Muscle of arm (tissue), 12 donors: ENCODE data around the gene TLL1. TPM values are rescaled to one million over a fixed set of nuclear protein-coding genes. Genes with fewer than 3 reads are reported as not detected.

Source experiments
- DNase-seq: peaks from one replicate; pipeline ENCODE4 v3.0.0-alpha.2; 2013
- polyA plus RNA-seq, 12 donors: library from polyadenylated mRNA; unstranded; fragments of 120-200 nt; gene quantifications; one replicate each; pipeline ENCODE4 v1.2.1, GENCODE V29; 2013; ENCODE audit not compliant: insufficient read length in 12 of 12

Gene TLL1
- polyA plus RNA-seq, 12 donors: 1.3 to 3.1 (median 2.3) TPM; not detected in 2

DNA sequence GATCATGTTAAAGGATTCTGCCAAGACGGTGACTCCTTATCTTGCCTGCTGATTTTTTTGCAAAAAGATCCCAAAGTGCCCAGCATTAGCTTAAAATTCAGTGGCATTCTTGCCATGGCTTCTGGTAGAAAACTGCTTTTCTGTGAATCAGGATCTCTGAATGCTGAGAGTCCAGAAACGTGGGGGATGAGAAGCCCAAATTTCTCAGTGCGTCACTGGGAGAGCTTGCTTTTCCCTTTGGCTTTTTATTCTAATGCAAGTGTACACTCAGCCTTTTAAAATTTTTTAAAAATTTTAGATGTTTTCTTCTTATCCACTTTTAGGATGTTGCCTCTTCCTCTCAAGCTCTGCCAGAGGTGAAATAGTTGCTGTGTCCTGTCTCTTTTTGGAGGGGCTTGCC lies 98.4 kb downstream of the TLL1 start:
- no peak for DNase-seq

DNA sequence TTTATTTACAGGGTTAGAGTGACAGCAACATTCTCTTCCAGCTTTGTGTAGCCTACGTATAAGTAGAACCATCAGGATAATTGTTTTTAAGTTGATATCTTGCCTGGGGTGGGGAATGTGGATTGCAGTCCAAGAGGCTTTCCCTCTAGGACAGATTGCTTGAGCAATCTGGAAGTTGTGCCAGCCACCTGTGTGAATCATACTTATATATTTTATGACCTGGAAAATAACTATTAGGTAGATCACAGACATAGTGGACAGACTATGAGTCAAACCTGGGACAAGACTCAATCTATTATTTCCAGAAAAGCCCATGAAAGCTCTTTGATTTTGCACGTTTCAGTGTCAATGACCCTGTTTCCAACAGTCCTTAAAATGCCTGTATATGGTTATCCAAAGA lies 98.9 kb downstream of the TLL1 start:
- DNase-seq: no peak

DNA sequence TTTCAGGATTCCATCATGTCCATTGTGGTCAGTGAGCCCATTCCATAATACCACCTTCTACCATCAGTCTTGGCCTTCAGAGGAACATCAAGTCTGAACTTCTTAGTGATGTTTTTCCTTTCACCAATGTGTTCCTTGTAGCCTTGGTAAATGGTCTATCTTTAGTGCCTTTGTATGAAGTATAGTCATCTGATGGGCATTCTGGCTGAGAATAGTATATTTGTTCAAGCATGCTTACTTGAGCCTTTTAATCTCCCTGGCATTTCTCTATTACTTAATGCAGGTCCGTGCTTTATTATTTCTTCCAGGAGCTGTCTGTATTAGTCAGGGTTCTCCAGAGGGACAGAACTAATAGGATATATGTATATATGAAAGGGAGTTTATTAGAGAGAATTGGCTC lies 99.7 kb downstream of the TLL1 start:
- no peak for DNase-seq

GRCh38 chr4:165982934-165983333 lies 109.9 kb downstream of the TLL1 start:
- DNase-seq: no peak

GRCh38 chr4:165986956-165987698 lies 114.1 kb downstream of the TLL1 start:
- DNase-seq: no peak

DNA sequence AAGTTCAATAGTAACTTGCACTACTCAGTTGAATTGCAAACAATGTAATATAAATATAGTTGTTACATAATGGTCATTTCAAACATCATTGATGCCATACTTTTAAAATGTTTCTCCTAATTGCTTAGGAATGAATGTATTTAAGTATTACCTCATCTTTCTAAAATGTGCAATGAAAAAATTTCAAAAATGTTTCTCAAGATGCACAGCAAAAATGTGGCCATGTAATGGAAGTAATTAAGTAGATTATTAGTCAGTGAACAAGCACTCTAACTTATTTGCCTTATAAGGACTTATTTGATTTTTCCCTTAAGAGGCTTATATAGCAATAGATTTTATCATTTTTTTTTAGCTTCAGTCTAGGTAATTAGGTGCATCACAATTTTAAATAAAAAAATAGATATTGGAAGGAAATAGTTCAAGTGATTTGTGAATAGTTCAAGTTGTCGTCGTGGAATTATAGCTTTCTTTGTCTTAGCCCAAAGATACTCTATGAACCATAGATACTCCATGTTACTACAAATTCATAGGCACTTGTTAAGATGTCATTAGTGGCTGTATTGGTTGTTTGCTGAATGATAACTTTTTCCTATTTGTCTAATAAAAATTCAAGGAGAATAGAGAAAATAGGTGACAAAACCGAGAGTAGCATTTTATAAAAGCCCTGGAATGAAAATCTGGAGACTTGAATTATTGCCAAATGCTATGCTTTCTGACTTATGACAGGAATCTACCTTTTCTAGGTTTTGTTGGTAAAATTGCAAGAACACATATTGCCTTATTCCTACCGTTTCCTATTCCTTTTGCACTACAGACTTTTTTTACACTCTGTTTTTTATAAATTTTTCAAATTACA lies 118.5 kb downstream of the TLL1 start:
- DNase-seq: no peak

DNA sequence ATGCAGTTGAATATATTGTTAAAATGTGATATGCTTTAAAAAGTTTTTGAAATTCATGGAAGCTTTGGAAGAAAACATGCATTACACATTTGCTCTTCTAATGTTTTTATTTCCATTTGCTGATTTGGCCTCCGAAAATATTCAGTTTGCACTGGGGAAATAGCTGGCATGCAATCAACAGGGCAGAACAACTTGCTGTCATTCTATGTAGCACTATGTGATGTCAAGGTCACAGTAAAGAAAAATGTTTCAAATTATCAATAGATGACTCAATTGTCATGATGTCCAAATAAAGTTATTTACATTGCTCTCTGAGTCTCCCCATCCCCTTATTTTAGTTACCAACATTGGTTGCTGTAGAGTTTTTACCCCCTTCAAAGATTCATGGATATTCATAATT lies 119.2 kb downstream of the TLL1 start:
- no peak for DNase-seq

DNA sequence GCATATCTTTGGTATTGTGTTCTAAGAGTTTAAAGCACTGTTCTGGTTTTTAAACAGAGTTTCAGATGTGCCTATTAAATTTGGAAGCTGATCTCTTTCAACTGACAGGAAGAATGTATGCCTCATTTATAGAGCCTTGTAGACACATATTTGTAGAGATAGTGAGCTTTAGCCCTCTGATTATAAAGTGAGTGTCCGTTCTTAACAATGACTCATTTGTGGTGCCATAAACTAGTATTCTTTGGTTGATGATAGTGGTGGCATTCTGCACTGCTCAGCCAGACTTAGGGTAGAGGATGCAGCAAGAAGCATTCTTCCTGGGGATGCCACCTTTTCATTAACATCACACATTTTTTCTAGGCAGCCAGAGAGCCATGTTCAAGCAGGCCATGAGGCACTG lies 121.7 kb downstream of the TLL1 start:
- no peak for DNase-seq

DNA sequence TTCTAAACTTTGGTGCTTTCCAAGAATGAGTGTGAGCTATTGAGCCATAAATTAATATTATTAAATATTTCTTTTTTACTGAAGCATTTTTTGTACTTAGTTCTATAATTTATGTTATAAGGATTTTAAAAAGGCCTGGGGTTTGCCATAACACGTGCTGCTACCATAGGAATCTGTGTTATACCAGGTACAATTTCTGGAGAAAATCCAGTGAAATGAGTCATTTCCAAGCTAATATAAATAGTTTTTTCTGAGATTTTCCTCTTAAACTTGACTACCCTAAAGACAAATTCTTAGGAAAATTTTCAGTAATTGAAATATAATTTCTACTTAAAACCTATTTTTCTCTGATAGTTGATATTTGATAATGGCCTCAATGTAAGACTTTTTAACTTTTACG lies 130.8 kb downstream of the TLL1 start:
- no peak for DNase-seq

GRCh38 chr4:166006217-166006616 lies 133.2 kb downstream of the TLL1 start:
- no peak for DNase-seq

- DNase-seq: no peak
Measured at GRCh38 chr4:166008510-166008909, 135.5 kb downstream of the TLL1 start.

DNA sequence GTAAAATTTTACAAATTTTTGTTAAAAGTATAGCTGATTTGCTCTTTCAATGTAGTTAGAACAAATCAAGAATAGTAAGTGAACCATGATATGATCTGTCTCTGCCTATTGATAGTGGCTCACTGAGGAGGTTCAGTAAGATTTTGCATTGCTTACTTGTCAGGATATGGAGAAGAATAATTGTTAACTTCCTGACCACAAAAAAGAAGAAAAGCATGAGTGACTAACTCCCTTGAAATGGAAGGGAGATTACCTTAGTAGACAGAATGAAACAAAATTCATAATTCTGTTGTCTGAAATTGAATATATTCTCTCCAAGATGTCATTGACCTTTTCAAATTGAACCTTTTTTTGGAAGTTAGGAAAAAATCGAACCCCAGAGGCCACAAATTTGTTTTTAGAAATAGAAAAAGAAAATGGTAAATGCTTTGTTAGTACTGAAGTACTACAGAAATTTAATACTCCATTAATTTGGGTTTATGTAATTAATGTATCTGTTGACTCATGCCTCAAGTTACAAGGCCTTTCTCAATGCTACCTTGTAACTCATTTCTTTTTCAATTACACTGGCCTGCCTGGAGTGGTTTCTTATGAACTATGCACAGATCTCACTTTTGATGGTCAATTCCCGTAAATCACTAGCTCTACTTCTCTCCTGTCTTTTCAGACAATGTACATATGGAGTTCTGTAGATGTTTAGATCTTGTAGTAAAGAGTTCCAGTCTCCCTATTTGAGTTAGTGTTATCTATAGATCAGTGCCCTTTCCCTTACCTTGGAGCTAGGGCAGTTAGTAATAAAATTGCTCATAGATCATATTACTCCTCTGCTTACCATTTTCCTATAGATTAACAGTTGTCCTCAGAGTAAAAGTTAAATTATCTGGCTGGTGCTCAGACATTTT lies 139.3 kb downstream of the TLL1 start:
- no peak for DNase-seq

DNA sequence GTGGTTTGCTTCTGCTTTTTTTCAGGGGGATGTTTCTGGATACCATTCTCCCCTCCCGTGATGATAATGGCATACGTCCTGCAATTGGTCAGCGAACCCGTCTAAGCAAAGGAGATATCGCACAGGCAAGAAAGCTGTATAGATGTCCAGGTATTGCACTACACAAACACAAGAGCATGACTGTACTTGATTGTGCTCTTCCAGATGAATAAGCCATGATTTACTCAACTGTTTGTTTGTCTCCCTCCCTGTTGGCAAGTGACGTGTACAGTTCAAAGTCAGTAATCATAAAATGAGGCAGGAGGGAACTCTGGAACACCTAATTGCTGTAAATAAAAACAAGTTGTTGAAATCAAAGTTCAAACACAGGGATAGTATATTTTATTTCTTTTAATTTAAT lies 141.4 kb downstream of the TLL1 start:
- no peak for DNase-seq

DNA sequence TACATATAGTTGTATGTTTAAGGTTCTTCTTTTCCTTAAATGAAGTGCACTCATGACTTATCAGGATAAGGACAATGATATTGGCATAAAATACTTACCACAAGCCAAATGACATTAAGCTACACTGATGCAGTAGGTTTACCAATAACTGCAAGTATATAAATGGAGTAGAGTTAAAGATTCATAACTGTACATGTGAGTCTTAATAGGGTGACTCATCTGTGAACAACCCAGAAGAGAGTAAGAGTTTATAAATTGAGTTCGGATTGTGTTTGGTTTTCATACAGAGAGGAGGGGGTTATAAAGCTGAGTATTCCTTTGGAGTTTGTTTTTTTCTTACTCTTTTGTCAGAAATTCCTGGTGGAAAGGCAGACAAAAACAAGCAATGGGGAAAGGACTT lies 144.8 kb downstream of the TLL1 start:
- DNase-seq: no peak

DNA sequence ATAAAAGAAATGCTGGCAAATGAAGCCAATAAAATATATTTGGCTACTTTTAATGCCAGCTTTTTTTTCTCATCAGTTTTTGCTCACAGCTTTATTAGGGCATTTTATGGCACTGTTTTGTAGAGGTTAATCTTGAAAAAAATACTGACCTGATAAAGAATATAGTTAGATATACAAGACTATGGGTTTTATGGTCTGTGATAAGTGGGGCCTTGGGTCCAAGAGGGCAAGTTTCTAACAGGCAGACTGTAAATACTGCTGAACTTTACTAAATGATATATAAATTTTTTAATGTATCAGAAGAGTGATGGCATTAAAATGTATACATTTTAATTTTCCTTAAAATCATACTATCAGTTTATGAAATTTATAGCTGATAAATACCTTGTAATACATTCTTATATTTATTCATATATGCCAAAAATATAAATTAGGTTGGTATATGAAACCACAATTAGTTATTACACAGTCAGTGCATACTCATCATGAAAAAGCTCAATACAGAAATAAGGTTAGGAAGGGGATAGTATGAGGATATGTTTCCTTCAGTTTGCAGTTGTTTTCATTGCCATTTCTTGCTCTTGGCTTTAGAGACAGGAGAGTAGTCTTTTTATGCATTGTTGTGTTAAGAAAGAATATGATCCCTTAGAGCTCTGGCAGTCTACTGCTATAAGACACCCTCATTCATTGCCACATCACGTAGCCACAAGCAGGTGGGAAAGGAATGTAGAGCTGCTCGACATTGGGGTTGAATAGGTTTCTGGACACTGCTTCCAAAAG lies 146.6 kb downstream of the TLL1 start:
- DNase-seq: no peak

GRCh38 chr4:166021617-166022016 lies 148.6 kb downstream of the TLL1 start:
- DNase-seq: no peak

- no peak for DNase-seq
Measured at GRCh38 chr4:166034965-166035364, 161.9 kb downstream of the TLL1 start.

DNA sequence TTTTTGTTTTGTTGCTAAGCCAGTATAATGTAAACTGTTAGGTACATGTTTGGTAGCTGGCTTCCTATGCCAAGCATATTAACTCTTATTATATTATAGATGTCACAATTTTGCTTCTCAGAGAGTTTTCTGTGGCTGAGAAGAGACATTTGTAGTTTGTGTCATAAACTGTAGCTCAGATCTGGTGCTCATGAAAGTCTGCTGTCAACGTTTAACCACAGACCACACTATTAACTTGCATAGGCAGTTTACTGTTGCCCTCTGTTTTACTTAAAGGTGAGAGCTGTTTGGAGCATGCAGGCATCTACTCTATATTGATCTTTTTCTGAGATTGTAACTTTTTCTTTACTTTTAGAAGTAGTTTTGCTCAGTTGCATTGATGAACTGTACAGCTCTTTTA lies 166.8 kb downstream of the TLL1 start:
- DNase-seq: no peak

- no peak for DNase-seq
Measured at GRCh38 chr4:166042510-166043055, 169.5 kb downstream of the TLL1 start.

DNA sequence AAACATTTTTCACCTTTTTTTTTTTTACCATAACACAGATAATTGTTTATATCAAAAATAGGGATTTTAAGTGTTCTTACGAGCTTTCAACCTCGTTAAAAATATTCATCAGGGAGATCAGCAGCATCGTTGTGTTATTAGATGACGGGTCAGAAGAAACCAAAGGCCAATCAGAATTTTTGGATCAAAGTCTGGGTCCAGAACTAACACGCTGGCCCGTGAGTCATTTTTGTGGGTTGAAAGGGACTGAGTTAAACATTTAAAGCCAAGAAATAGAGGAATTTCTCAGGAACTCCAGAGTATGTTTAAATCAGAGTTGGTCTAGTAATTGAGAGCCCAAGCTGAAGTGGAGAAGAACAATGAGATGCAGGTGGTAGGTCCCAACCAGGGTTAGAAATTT lies 170.8 kb downstream of the TLL1 start:
- no peak for DNase-seq

DNA sequence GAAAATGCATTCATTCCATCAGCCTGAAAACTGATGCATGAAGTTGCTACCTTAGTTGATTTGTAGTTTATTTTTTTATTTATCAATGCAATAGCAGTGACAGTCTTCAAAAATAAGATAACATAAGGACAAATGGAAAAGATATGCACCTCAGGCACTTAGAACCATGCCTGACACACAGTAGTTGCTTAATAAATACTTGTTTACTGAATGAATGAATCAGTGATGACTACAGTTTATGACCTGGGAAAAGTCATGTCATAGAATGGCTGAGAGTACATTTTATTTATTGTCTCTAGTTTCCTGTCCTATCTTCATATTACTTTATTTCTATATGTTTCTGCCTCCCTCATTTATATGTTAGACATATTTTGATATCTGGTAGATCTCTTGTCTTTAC lies 171.8 kb downstream of the TLL1 start:
- no peak for DNase-seq
